ENCODE data around the gene NINJ2.
A peak's percentile ranks its signal among the peaks of the same experiment; 100 is the strongest.

The NINJ2 gene

DNA sequence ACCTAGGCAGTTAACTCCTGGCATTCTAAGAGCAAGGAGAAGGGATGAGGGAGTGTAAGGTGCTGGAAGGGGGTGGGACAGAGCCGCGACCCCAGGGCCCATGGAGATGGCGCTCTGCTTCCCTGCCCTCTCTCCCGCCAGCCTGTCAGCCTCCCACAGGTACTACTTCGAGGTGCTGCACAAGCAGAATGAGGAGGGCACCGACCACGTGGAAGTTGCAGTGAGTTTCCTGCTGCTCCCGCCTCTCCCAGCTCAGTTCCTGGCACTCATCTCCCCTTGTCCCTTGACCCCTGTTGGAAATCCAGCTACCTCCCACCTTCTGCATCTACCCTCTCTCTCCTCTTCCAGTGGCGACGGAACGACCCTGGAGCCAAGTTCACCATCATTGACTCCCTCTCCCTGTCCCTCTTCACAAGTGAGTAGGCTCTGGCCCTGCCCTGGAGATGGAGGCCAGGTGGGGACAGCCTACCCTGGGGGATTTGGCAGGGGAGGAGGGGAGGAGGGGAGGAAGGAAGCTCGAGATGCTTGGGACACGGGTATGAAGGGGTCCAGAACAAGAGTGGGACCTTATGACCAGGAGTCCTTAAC is 115.3 kb downstream of the NINJ2 start:
- DNase-seq (ENCODE audit: low spot score): no peak

DNA sequence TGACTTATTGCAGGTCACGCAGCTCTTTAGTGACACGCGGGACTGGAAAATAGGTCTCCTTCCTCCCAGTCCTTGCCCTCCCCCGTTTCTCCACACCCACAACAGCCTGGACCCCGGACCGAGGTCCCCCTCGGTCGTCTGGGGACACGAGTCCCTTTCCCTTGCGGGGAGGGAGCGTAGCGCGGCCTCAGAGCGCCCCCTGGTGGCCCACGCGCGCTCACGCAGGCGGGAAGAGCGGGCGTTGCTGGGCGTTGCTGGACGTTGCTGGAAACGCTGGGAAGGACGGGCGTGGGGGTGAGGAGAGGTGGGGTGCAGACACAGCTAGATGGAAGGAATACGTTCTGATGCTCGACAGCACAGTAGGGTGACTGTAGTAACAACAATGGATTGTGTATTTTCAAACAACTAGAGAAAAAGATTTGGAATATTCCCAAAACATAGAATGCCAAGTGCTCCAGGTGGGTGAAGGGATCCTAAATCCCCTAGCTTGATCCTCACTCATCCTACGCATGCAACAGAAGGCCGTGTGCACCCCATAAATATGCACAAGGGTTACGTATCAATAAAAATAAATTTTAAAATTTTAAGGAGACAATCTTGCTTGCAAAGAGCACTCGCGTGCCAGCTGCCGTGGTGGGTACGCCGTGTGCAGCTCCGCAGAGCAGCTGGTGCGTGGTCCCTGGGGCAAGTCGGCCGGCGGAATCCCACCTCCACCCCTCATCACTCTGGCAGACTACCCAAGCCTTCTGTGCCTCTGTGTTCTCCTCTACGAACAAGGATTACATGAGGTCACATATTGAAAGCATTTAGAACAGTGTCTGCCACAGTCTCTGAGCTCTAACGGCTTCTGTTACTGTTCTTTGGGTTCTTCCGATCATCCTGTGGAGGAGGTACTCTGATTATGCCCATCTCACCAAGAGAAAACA is 116.1 kb downstream of the NINJ2 start:
- peak; percentile 93 for DNase-seq (ENCODE audit: low spot score)

DNA sequence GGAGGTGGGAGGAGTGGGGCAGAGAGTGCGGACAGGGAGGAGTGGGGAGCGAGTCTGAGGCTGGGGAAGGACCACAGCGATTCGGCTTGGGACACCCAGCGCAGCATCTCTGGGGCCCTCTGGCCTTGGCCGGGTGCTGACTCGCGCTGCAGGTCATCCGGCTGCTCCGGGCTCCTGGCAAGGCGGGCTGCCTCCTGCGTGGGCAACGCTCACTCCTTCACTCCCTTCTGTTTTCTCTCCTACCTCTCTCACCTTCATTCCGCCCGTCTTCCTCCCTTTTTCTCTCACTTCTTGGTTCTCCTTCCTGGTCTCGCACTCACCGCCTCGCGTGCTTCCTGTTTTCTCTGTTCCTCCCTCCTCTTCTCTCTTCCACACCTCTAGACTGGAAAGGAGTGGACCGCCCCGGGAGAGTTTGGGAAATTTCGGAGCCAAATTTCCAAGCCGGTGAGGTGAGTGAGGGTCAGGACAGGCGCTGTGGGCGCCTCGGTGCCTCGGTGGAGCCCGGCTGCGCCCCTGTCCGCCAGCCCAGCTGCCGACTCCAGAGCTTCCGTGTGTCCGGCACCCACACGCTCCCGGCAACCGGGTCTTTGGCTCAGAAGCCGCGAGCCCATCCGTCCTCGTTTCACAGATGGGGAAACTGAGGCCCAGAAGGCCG is 116.9 kb downstream of the NINJ2 start:
- no peak for DNase-seq (ENCODE audit: low spot score)

DNA sequence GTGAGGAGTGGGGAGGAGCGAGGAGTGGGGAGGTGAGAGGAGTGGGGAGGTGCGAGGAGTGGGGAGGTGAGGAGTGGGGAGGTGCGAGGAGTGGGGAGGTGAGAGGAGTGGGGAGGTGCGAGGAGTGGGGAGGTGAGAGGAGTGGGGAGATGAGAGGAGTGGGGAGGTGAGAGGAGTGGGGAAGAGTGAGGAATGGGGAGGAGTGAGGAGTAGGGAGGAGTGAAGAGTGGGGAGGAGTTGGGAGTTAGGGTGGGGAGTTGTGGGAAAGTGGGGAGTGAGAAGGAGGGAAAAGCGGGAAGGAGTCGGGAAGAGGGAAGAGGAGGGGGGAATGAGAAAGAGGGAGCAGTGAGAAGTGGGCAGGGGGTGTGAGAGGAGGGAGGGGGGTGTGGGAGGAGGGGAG is 117.4 kb downstream of the NINJ2 start:
- DNase-seq (ENCODE audit: low spot score): no peak

DNA sequence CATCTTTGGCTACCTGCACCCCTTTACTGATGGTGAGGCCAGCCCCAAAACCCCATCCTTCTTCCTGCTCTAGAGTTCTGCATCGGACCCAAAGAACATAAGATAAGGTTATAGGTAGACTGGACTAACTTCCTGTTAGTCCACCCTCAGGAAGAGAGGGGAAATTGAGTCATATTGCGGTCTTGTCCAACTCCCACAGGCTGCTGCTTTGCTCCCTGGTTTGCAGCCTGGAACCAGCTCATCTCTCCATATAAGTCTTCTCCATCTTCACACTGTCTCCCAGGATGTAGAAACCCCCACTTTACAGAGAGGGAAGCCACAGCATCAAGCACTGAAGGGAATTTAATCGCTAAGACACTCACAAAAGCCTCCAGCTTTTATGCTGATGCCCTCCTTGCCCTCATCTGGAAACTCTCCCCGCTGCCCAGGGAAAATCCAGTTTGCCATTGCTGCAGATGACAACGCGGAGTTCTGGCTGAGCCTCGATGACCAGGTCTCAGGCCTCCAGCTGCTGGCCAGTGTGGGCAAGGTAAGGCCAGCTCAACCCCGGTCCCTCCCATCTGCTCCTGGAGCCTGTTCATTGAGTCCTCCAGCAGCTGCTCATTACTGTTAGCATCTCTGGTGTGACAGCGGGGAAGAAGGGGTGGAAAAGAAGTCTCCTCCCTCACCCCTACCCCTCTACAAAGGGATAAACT is 118.2 kb downstream of the NINJ2 start:
- DNase-seq (ENCODE audit: low spot score): no peak

- no peak for DNase-seq (ENCODE audit: low spot score)
Observed at GRCh38 chr12:544142-544541, 119.1 kb downstream of the NINJ2 start.

GRCh38 chr12:543114-543451 is 120.2 kb downstream of the NINJ2 start:
- DNase-seq (ENCODE audit: low spot score): no peak

DNA sequence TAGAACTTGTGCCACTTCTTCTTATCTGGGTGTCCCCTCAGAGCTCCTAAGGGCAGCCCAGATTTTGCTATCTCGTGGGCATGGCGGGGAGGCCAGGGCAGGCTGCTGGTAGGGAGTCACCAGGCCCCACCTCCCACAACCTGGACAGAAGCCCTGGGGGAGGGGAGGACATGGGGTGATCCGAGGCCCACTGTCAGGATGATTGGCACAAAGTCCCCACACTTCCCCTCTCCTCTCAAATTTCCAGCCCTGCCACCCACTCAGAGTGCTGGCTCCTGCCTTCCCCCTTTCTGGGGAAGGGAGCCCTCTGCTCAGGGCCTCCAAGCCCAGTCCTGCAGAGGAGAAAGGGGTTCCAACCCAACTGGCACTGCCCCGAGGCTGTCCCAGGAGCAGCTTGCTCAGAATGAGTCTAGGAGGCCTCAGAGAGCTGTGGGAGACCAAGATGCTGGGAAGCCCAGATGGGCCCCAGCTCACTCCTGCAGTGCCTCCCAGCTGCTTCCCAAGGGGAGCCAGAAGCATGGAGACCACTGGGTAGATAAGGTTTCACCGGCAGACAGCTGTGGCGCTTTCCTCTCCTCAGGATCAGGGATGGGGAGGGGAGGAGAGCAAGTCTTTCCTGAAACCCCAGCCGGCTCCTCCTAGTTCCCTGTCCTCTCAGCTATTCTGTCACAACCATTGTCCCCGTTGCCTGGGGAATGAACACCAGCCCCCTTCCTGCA is 120.7 kb downstream of the NINJ2 start:
- DNase-seq (ENCODE audit: low spot score): no peak

DNA sequence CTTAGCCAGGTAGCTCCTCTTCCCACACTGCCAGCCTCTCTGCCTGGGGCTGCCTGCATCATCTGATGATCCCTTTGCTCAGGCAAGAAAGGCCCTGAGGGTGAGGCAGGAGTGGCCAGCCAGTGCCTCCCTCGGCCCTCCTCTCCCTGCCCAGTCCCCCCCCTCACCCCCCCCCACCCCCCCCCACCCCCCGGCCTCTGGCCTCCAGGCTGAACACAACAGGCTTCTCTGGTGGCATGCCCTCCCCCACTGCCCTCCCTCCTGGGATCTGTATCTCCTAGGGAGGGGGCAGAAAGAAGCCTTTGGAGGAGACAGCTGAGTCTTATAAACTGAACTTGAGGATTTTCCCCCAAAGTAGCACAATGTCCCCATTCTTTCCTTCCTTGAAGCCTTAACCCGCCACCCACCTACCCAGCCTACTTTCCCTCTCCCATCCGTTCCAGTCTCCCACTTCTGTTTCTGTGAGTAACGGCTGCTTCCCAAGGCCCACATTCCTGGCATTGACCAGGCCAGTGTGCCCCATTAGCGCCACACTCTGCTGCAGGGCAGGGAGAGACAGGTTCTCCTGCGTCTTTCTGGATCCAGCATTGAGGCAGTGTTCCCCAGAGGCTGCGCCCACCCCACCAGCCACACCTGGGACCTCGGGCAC is 121.4 kb downstream of the NINJ2 start:
- no peak for DNase-seq (ENCODE audit: low spot score)

GRCh38 chr12:539540-540310 is 123.5 kb downstream of the NINJ2 start:
- no peak for DNase-seq (ENCODE audit: low spot score)

DNA sequence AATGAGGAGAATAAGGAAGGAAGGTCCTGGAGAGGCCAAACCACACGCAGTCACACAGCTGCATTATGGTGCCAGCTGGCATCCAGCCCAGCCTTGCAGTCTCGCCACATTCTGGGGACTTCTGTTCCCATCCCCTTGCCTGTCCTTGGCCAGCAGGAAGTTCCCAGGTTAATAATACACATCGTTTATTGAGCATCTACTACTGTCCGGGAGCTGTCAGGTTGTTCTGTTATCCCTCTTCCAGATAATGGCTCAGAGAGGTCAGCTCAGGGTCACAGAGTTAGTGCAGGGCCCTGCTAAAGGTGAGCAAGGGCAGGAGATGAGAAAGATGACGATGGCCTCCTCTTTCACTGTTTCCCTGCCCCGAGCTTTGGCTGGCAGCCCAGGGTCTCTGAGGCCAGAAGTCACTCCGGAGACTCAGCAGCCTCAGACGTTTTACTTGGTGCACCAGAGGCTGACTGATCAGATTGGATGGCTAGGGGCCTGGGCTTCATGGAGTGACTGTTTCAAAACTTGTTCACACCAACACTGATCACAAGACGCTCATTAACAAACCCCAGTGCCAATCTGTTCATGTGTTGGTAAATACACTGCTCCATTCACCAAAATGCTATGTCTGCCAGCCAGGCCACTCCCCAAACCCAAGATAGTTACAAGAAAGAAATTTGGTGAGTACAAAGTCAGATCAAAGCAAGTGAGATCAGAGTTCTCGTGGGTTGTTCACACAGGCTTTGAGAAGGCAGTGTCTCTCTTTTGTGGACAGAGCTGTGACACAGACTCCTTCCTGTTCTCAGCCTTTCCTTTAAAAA is 124.3 kb downstream of the NINJ2 start:
- DNase-seq (ENCODE audit: low spot score): no peak

DNA sequence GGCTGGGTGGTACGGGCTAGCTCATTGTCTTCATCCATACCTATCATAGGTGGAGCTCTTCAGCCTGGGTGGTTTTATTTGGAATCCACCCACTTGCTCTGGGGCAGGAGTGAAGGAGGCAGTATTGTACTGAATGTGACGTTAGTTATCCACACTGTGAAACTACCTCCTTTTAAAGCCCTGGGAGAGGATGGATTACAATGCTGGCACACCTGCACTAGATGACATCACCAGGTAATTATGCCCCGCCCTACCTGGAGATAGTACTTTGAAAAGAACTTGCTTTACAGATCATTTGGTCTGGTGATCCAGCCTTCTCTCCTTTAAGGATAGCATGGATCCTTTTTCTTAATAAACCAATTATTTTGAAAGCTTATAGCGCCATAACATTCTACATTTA is 125.5 kb downstream of the NINJ2 start:
- no peak for DNase-seq (ENCODE audit: low spot score)

GRCh38 chr12:536751-537245 is 126.4 kb downstream of the NINJ2 start:
- DNase-seq (ENCODE audit: low spot score): no peak

- DNase-seq (ENCODE audit: low spot score): no peak
Observed at GRCh38 chr12:535396-535795, 127.8 kb downstream of the NINJ2 start.

DNA sequence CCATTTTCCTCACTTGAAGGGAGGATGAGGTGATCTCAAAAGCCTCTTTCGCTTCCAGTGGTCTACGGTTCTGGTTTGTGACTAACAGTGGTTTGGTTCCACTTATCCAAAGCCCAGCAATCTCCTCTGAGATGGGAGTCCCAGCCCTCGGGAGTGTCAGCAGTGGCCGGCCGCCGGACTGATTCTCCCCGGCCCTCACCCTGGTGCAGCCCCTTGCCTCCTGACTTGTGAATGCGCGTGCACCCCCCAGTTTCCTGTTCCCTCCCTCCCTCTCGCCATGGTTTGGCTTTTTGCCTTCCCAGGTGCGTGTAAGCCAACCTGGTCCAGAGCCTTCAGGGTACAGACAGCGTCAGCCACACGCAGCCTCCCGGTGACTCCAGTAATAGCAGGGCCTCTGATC is 129.0 kb downstream of the NINJ2 start:
- DNase-seq (ENCODE audit: low spot score): no peak

DNA sequence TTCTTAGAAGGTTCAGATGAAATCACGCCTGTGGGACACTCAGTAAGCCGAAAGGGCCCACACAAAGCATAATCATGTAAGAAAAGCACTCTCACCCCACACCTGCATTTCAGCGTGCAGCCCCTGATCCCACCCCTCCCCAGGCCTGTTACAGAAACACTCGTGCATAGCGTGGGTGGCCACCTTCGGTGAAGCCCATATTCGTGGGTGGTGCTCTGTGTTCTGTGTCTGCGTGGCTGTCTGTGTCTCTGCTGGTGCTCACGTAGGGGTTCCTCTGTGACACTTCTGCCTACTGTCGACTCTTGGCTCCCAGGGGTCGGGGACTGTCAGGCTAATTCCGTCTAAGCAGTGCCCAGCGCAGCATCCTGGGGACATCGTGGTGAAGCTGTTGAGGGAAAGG is 129.5 kb downstream of the NINJ2 start:
- DNase-seq (ENCODE audit: low spot score): no peak

DNA sequence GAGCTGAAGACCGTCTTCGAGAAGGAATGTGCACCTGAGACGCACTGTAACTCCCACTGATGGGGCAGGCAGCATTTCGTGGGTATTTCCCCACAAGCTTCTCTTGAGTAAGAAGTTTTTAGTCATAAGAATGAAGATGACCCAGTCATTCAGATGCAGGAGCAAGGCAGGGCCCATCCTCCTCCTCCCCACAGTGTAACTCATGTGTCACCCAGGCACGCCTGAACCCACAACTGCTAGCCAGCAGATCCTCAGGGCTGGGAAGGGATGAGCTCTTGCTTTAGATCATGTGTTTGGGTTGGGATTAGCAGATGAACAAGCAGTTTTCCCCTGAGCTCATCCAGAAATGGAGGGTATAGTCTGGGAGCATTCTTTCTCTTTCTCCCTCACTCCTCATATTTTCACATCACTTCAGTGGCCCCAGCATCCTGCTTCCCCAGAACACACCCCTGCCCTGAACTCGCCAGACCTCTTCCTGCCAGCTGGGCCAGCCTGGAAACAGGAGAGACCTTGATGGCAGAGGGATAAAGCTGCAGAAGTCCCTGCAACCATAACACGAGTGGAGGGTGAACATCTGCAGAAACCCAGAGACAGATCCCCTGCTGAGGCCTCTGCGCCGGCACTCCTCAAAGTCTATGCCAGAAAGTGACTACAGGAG is 130.2 kb downstream of the NINJ2 start:
- no peak for DNase-seq (ENCODE audit: low spot score)

- no peak for DNase-seq (ENCODE audit: low spot score)
Observed at GRCh38 chr12:531951-532585, 131.2 kb downstream of the NINJ2 start.

- no peak for DNase-seq (ENCODE audit: low spot score)
Observed at GRCh38 chr12:530821-531220, 132.4 kb downstream of the NINJ2 start.

Data from HuH-7 (cell line).